GM18507 (cell line): Measurements from ENCODE around the gene ADIPOR1.
"Not testable (repeated sequence)": the region's sequence is repeated elsewhere in the genome, so short reads cannot be mapped to it uniquely, and the experiment has no call there.

Experiments used
- DNase-seq: peaks from one replicate; pipeline ENCODE4 v3.0.0; 2011; ENCODE audit warnings: low read depth; ENCODE audit not compliant: insufficient read length; ENCODE audit errors: extremely low spot score
- FAIRE-seq: peaks from 2 replicates; lab custom pipeline; 2011; peaks lifted over from hg19 to GRCh38; lab: Jason Lieb, UNC

Gene ADIPOR1

GRCh38 chr1:202942426-202942825 lies 15.7 kb downstream of the ADIPOR1 start:
- FAIRE-seq, result no peak
- no peak for DNase-seq

DNA sequence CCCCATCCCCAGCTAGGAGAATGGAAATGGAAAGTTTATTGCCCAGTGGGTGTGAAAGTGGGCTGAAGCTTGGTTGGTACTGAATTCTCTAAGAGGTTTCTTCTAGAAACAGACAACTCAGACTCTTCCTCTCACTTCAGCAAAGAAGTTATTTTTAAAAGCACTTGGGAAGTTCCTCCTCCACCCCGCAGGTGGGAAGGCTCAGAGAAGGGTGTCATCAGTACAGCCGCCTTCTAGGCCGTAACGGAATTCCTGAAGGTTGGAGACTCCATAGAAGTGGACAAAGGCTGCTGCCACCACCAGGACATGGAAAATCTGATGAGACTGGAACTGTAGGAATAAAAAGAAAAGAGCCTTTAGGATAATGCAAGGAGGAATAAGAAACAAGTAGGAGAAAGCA lies 16.7 kb downstream of the ADIPOR1 start:
- no peak for FAIRE-seq
- DNase-seq, result no peak

- FAIRE-seq, result no peak
These were observed 17.6 kb downstream of the ADIPOR1 start for GRCh38 chr1:202940561-202940960.

DNA sequence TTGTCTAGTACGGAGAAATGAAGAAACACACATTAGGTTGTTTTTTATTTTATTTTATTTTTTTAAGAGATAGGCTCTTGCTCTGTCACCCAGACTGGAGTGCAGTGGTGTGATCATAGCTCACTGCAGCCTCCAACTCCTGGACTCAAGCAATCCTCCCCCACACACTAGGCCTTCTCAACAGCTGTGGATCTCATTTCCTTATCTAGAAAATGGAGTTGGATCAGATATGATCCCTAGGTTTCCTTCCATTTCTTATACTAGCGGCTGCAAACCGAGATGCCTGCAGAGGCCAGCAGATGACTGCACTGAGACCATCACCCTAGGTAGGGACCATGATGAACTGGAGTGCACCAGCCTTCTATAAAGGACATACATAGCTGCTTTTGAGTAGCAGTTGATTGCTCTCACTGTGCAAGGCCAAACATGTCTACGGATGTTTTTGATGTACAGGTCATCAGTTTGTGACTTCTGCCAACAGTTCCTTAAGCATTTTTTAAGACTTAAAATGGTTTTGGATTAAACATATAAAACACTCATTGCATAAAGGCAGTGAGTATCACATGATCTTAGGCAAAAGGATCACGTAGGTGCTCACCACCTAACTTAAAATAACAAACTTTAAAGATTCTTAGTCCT lies 19.7 kb downstream of the ADIPOR1 start:
- no peak for DNase-seq
- FAIRE-seq, result no peak

More at GRCh38 chr1:202940561-202940960, 17.6 kb downstream of the ADIPOR1 start:
- no peak for DNase-seq

- FAIRE-seq, result not testable (repeated sequence)
These were observed 21.7 kb downstream of the ADIPOR1 start for GRCh38 chr1:202936409-202936808.

GRCh38 chr1:202935844-202936243 lies 22.3 kb downstream of the ADIPOR1 start:
- DNase-seq (no peak), FAIRE-seq (no peak)

More at GRCh38 chr1:202936409-202936808, 21.7 kb downstream of the ADIPOR1 start:
- DNase-seq, result not testable (repeated sequence)

- no peak for FAIRE-seq
These were observed 23.4 kb downstream of the ADIPOR1 start for GRCh38 chr1:202934755-202935154.

DNA sequence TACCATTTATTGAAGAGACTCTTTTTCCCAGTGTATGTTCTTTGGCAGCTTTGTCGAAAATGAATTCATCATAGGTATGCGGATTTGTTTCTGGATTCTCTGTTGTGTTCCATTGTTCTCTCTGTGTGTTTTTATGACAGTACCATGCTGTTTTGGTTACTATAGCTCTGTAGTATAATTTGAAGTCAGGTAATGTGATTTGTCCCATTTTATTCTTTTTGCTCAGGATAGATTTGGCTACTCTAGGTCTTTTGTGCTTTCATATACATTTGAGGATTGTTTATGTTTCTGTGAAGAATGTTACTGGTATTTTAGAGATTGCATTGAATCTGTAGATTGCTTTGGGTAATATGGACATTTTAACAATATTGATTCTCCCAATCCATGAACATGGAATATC lies 25.6 kb downstream of the ADIPOR1 start:
- FAIRE-seq, result no peak

More at GRCh38 chr1:202934755-202935154, 23.4 kb downstream of the ADIPOR1 start:
- DNase-seq, result no peak

GRCh38 chr1:202926581-202927491 lies 31.3 kb downstream of the ADIPOR1 start, which contains the start of gene KLHL12:
TSS of gene KLHL12 (minus strand) at chr1:202927234. CDS start at chr1:202925162, 2,072 bp downstream.
- FAIRE-seq (peak; percentile 98), DNase-seq (peak; percentile 98)

More for the DNA sequence above, 25.6 kb downstream of the ADIPOR1 start:
- no peak for DNase-seq

DNA sequence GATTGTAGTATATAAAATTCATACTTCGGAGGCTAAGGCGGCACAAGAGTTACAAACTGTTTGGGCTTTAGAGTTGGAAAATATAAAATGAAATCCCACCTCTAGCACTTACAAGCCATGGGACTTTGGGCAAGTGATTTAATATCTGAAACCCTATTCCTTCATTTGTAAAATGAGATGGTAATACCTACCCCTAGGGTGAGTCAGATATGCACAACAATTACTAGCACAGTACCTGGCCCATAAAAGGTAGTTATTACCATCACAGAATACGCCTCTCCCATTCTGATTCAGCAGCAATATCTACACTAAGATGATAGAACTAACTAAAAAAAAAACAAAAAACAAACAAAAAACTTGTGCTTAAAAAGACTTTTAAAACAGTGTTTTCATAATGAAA lies 34.6 kb downstream of the ADIPOR1 start:
- FAIRE-seq (no peak), DNase-seq (no peak)

DNA sequence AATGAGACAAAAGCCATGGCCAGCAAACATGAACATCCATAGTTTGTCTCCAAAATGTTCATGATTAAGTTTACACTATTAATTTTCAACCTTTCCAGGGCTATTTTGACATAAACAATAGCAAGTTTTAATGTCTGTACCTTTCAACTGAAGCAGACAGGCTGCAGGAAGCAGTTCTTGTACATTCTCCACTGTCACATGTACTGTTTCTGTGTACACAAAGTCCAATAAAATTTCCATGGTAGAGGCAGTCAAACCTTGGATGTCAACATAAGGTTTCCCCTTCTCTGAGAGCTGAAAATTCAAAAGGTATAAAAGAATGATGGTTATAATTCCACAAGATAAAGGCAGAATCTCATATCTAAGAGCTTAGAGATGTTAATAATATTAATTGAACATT lies 38.5 kb downstream of the ADIPOR1 start:
- no peak for FAIRE-seq

GRCh38 chr1:202915146-202915545 lies 43.0 kb downstream of the ADIPOR1 start:
- FAIRE-seq, result no peak
- no peak for DNase-seq

More for the DNA sequence above, 38.5 kb downstream of the ADIPOR1 start:
- DNase-seq, result no peak

GRCh38 chr1:202912476-202912875 lies 45.6 kb downstream of the ADIPOR1 start:
- FAIRE-seq, result not testable (repeated sequence)

GRCh38 chr1:202909494-202909893 lies 48.6 kb downstream of the ADIPOR1 start:
- FAIRE-seq (no peak), DNase-seq (no peak)

More at GRCh38 chr1:202912476-202912875, 45.6 kb downstream of the ADIPOR1 start:
- not testable (repeated sequence) for DNase-seq

DNA sequence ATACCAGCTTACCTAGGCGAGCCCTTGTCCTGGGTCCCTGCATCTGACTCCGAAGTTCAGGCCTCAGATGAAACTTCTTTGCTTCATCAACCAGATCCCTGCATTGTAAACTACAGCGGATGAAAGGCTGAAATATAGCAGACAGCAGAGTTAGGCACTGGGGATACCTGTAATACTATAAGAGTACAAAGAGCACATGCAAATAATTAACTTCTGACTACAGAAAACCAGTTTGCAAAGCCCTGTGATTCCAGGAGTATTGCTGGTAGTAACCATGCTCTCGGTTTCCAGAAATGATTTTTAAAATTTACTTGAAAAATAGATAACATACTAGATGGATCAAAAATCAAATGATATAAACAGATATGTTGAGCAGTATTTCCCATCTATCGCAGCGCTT lies 49.1 kb downstream of the ADIPOR1 start:
- FAIRE-seq (no peak), DNase-seq (no peak)

DNA sequence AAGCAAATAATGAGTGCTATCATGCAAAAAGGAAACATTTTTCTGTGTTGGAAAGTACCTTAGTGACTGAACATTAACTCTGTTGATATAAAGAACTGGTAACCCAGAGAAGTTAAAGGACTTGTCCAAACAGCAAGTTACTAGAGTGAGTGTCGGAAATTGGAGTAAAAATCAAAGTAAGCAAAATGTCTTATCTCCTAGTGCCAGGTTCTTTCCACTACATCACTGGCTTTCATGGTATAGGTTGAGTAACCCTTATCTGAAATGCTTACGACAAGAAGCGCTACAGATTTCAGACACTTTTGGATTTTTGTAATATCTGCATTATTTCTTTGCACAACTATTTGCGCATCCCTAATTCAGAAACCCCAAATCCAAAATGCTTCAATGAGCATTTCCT lies 52.8 kb downstream of the ADIPOR1 start:
- DNase-seq, result no peak
- FAIRE-seq, result no peak

DNA sequence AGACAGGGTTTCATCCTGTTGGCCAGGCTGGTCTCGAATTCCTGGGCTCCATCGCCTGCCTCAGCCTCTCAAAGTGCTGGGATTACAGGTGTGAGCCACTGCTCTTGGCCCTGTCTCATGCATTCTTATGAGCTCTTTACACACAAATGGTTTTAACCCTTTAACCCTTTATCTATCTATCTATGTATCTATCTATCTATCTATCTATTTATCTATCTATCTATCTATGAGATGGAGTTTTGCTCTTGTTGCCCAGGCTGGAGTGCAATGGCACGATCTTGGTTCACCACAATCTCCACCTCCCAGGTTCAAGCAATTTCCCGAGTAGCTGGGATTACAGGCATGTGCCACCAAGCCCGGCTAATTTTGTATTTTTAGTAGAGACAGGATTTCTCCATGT lies 54.3 kb downstream of the ADIPOR1 start:
- FAIRE-seq, DNase-seq: not testable (repeated sequence)

DNA sequence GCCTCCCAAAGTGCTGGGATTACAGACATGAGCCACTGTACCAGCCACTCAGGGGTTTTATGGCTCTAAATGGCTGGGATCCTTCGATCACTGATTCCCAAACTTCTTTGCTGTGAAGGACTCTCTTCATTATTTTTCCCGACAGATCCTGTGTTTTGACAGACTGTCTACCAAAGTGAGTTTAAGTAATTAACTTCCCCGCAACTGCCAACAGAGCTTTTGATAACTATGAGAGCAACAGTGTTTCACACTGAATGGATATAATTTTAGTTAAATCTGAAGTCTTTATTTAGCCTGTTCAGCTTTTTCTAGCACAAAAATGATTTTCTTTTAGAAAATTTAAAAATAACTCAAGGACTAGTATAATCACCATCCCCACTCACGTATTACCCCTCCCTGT lies 56.6 kb downstream of the ADIPOR1 start:
- DNase-seq (no peak), FAIRE-seq (no peak)

DNA sequence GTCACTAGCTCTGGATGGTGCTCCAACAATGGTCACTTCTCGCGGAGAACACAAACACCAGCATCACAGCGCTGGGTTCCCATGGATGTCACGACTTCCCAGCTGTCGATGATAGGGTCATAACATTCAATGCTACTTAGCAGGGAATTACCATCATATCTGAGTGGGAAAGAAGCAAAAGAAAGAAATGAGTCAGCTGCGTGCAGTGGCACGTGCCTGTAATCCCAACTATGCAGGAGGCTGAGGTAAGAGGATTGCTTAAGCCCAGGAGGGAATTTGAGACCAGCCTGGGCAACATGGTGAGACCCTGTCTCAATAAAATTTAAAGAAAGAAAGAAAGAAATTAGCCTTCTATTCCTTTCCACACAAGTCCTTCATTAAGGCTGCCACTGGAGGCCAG lies 65.6 kb downstream of the ADIPOR1 start:
- FAIRE-seq, result no peak
- DNase-seq, result no peak
